Activated T-helper 17 cell treated with anti-CD3 and anti-CD28 coated beads, Interleukin-2, amount 50 U/mL, for 72 hours (primary cell): ENCODE data around the gene TSSK6. TPM values are rescaled to one million over a fixed set of nuclear protein-coding genes. Genes with fewer than 3 reads are reported as not detected.

Experiments used
- total RNA-seq, 2 donors: library from RNA; stranded (reverse); gene quantifications; one replicate each; pipeline ENCODE4 v1.2.3, GENCODE V29; 2022

Gene TSSK6
- total RNA-seq, 2 donors from 2014 or later, result 4.1 to 4.5 TPM

Other genes with a start within 250 kb of the TSSK6 start
- gene TM6SF2, start 242.2 kb downstream of the TSSK6 start, total RNA-seq, result not detected
- 10 to 100 TPM; 50.2 to 51.1 TPM for gene SUGP1, start 195.0 kb downstream of the TSSK6 start, total RNA-seq
- gene MAU2, start 194.7 kb downstream of the TSSK6 start, total RNA-seq, result 10 to 100 TPM; 58.8 to 67.9 TPM
- gene GATAD2A, start 109.9 kb downstream of the TSSK6 start, total RNA-seq, result 100 to 1,000 TPM in 1 of 2 donors, 10 to 100 TPM in 1; 88.0 to 160 TPM
- 100 to 1,000 TPM; 276 to 397 TPM for gene NDUFA13, start 677 bp upstream of the TSSK6 start, total RNA-seq
- 10 to 100 TPM in 1 of 2 donors, 1 to 10 TPM in 1; 6.7 to 10.3 TPM for gene YJEFN3, start 13.4 kb upstream of the TSSK6 start, total RNA-seq
- gene CILP2, start 22.7 kb upstream of the TSSK6 start, total RNA-seq, result under 1 TPM; 0.26 to 0.97 TPM
- gene PBX4, start 103.1 kb upstream of the TSSK6 start, total RNA-seq, result 100 to 1,000 TPM in 1 of 2 donors, 10 to 100 TPM in 1; 63.9 to 101 TPM
- 10 to 100 TPM; 46.3 to 85.6 TPM for gene LPAR2, start 112.7 kb upstream of the TSSK6 start, total RNA-seq
- gene GMIP, start 128.1 kb upstream of the TSSK6 start, total RNA-seq, result 100 to 1,000 TPM in 1 of 2 donors, 10 to 100 TPM in 1; 79.9 to 100 TPM
- 10 to 100 TPM; 47.8 to 79.6 TPM for gene ATP13A1, start 148.1 kb upstream of the TSSK6 start, total RNA-seq
- gene ZNF101, start 153.3 kb upstream of the TSSK6 start, total RNA-seq, result 10 to 100 TPM; 57.0 to 70.7 TPM
- 10 to 100 TPM in 1 of 2 donors, 1 to 10 TPM in 1; 4.7 to 10.9 TPM for gene ZNF14, start 217.6 kb upstream of the TSSK6 start, total RNA-seq